Gastrocnemius medialis (tissue), 4 donors: ENCODE measurements around the gene GOLGA1.

Experiments
- POLR2A ChIP-seq, 2 donors: fragments of 450-650 bp; IDR thresholded peaks; one replicate each; pipeline ENCODE4 v1.6.1; 2017; ENCODE audit warnings: antibody characterized with exemption in 2 of 2, mild to moderate bottlenecking in 2 of 2, moderate library complexity in 2 of 2
- TF ChIP-seq, protein P1 (sequence below), 5 experiments: fragments of 450-650 bp in 3 of 5; fragments of 200-600 bp in 2 of 5; sonication (generic) in 2 of 5; IDR thresholded peaks in 4 of 5; conservative IDR thresholded peaks in 1 of 5; 1 replicate in 4 of 5; 2 replicates in 1 of 5; pipeline ENCODE4 v1.5.1; 2016 to 2019; ENCODE audit warnings: antibody characterized with exemption in 5 of 5, mild to moderate bottlenecking in 3 of 5, moderate library complexity in 3 of 5

DNA sequence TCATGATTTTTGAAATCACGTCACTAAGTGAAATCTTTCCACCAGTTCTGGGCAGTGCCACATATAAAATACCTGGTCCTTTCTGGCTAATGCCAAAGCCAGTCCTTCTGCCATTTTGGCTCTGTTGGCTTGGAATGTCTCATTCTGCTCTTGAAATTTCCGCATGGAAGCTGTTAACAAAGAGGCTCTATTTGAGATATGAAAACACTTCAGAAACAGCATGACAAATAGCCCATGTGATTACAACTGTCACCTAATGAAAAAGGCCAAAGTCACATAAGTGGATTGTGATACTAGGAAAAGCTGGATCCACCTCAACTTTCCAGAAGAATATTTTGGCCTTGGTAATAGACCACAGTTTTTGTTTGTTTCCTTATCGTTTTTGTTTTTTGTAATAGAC is 12.8 kb downstream of the GOLGA1 start:
- TF ChIP-seq, protein P1, sequence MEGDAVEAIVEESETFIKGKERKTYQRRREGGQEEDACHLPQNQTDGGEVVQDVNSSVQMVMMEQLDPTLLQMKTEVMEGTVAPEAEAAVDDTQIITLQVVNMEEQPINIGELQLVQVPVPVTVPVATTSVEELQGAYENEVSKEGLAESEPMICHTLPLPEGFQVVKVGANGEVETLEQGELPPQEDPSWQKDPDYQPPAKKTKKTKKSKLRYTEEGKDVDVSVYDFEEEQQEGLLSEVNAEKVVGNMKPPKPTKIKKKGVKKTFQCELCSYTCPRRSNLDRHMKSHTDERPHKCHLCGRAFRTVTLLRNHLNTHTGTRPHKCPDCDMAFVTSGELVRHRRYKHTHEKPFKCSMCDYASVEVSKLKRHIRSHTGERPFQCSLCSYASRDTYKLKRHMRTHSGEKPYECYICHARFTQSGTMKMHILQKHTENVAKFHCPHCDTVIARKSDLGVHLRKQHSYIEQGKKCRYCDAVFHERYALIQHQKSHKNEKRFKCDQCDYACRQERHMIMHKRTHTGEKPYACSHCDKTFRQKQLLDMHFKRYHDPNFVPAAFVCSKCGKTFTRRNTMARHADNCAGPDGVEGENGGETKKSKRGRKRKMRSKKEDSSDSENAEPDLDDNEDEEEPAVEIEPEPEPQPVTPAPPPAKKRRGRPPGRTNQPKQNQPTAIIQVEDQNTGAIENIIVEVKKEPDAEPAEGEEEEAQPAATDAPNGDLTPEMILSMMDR (IDR thresholded peaks at IDR 0.05 in 4 of 5, conservative IDR thresholded peaks at IDR 0.05 in 1 of 5), result no peak
- no peak for TF ChIP-seq POLR2A (IDR thresholded peaks at IDR 0.05)
